Measurements from ENCODE around the gene BAIAP2L1. TPM values are rescaled to one million over a fixed set of nuclear protein-coding genes. Genes with fewer than 3 reads are reported as not detected.
A peak's percentile ranks its signal among the peaks of the same experiment; 100 is the strongest.

BAIAP2L1 gene
- total and polyA plus RNA-seq, 2 donors (not counting 1 experiment from before 2014, with no cell fraction given), result 3.1 to 5.3 TPM

DNA sequence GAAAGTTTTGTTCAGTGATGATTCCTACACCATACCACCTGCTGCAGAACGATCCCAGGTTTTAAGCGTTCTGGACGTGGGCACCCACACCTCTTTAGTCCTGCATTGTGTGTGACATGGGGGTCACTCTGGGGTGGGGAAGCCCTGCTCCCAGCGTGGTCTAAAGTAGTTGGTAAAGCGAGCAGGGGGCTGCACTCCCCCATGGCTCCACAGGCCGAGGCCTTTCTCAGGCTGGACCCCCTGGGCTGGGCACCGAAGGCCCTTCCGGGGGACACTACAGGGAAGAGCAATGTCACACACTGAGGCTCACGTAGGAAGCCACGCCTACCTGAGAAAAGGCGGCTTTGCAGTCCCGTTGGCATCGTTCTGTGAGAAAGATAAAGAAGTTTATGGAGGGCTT is 107.1 kb downstream of the BAIAP2L1 start:
- H3K27ac ChIP-seq (ENCODE audit: insufficient read depth, low read length), result no peak overlapping the region
- H3K9me3 ChIP-seq (ENCODE audit: control insufficient read depth, insufficient read depth, low read depth, low read length), result no peaks in the 10 kb centered on the region
- H3K4me1 ChIP-seq (ENCODE audit: control insufficient read depth, extremely low read depth, insufficient read depth, low read length), result no peaks in the 10 kb centered on the region
- H2AFZ ChIP-seq (ENCODE audit: low read length), result no peak overlapping the region
- H3K36me3 ChIP-seq (ENCODE audit: control insufficient read depth, insufficient read depth, low read length), result peaks cover 7% of the 10 kb centered on the region
- no peak for DNase-seq (ENCODE audit: low read depth in 2 of 2)
- no peak overlapping the region for H3K4me2 ChIP-seq (ENCODE audit: extremely low read depth, insufficient read depth, low read length)
- no peak overlapping the region for H3K9ac ChIP-seq (ENCODE audit: insufficient read depth, low read length)
- no peak overlapping the region for H3K4me3 ChIP-seq (replicated peaks in 1 of 4; ENCODE audit: control extremely low read depth in 1 of 4, insufficient read depth in 1 of 4, low read depth in 3 of 4, low read length in 4 of 4)
- H4K20me1 ChIP-seq (ENCODE audit: control insufficient read depth, extremely low read depth, insufficient read depth, low read length), result no peaks in the 10 kb centered on the region
- peaks cover 31% of the 10 kb centered on the region for H3K79me2 ChIP-seq (ENCODE audit: control insufficient read depth, insufficient read depth, low read length)
- H3K27me3 ChIP-seq (ENCODE audit: control insufficient read depth, insufficient read depth, low read length), result no peaks in the 10 kb centered on the region
- TF ChIP-seq, protein P1, sequence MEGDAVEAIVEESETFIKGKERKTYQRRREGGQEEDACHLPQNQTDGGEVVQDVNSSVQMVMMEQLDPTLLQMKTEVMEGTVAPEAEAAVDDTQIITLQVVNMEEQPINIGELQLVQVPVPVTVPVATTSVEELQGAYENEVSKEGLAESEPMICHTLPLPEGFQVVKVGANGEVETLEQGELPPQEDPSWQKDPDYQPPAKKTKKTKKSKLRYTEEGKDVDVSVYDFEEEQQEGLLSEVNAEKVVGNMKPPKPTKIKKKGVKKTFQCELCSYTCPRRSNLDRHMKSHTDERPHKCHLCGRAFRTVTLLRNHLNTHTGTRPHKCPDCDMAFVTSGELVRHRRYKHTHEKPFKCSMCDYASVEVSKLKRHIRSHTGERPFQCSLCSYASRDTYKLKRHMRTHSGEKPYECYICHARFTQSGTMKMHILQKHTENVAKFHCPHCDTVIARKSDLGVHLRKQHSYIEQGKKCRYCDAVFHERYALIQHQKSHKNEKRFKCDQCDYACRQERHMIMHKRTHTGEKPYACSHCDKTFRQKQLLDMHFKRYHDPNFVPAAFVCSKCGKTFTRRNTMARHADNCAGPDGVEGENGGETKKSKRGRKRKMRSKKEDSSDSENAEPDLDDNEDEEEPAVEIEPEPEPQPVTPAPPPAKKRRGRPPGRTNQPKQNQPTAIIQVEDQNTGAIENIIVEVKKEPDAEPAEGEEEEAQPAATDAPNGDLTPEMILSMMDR (conservative IDR thresholded peaks at IDR 0.05 in 1 of 2, IDR thresholded peaks at IDR 0.05 in 1 of 2; ENCODE audit: low read depth in 1 of 2, low read length in 2 of 2), result no peak
- no peak for TF ChIP-seq EZH2 (IDR thresholded peaks at IDR 0.05; ENCODE audit: low read length, missing control alignments)

- Histone ChIP-seq H3K27me3 (ENCODE audit: control insufficient read depth, insufficient read depth, low read length) (no peaks in the 10 kb centered on the region), H3K9ac (ENCODE audit: insufficient read depth, low read length) (no peak overlapping the region), H3K4me3 (replicated peaks in 1 of 4; ENCODE audit: control extremely low read depth in 1 of 4, insufficient read depth in 1 of 4, low read depth in 3 of 4, low read length in 4 of 4) (no peak overlapping the region), H3K36me3 (ENCODE audit: control insufficient read depth, insufficient read depth, low read length) (peaks cover 7% of the 10 kb centered on the region), H3K9me3 (ENCODE audit: control insufficient read depth, insufficient read depth, low read depth, low read length) (no peaks in the 10 kb centered on the region), H2AFZ (ENCODE audit: low read length) (no peak overlapping the region), H3K27ac (ENCODE audit: insufficient read depth, low read length) (no peak overlapping the region), H4K20me1 (ENCODE audit: control insufficient read depth, extremely low read depth, insufficient read depth, low read length) (no peaks in the 10 kb centered on the region), H3K79me2 (ENCODE audit: control insufficient read depth, insufficient read depth, low read length) (peaks cover 36% of the 10 kb centered on the region), H3K4me1 (ENCODE audit: control insufficient read depth, extremely low read depth, insufficient read depth, low read length) (no peaks in the 10 kb centered on the region), H3K4me2 (ENCODE audit: extremely low read depth, insufficient read depth, low read length) (no peak overlapping the region)
- no peak for DNase-seq (ENCODE audit: low read depth in 2 of 2)
- TF ChIP-seq EZH2 (IDR thresholded peaks at IDR 0.05; ENCODE audit: low read length, missing control alignments), result no peak
- TF ChIP-seq, protein P1 (conservative IDR thresholded peaks at IDR 0.05 in 1 of 2, IDR thresholded peaks at IDR 0.05 in 1 of 2; ENCODE audit: low read depth in 1 of 2, low read length in 2 of 2), result no peak
Measured at GRCh38 chr7:98293265-98293664, 107.6 kb downstream of the BAIAP2L1 start.

DNA sequence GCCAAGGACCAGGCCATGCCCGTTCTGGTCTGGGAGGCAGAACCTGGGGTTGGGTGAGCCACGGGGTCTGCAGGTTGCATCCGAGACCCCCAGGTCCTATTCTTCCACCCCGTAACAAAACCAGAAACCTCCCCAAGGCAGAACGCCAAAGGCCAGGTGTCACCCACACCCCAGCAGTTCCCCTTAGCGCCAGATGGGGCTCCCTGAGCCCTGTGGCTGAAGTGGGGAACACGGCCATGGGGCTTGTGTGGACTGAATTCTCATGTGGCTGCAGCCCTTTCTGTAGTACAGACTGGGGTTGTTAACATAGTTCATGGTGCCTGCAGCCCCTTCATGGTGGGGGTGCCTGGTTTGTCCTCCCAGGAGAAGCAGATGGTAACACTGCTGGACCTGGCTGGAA is 109.2 kb downstream of the BAIAP2L1 start:
- Histone ChIP-seq H3K36me3 (ENCODE audit: control insufficient read depth, insufficient read depth, low read length) (peaks cover 12% of the 10 kb centered on the region), H2AFZ (ENCODE audit: low read length) (no peak overlapping the region), H3K9me3 (ENCODE audit: control insufficient read depth, insufficient read depth, low read depth, low read length) (no peaks in the 10 kb centered on the region), H3K4me1 (ENCODE audit: control insufficient read depth, extremely low read depth, insufficient read depth, low read length) (no peaks in the 10 kb centered on the region), H3K4me2 (ENCODE audit: extremely low read depth, insufficient read depth, low read length) (no peak overlapping the region), H3K27ac (ENCODE audit: insufficient read depth, low read length) (no peak overlapping the region), H3K79me2 (ENCODE audit: control insufficient read depth, insufficient read depth, low read length) (peaks cover 52% of the 10 kb centered on the region), H3K9ac (ENCODE audit: insufficient read depth, low read length) (no peak overlapping the region), H3K27me3 (ENCODE audit: control insufficient read depth, insufficient read depth, low read length) (no peaks in the 10 kb centered on the region), H4K20me1 (ENCODE audit: control insufficient read depth, extremely low read depth, insufficient read depth, low read length) (no peaks in the 10 kb centered on the region), H3K4me3 (replicated peaks in 1 of 4; ENCODE audit: control extremely low read depth in 1 of 4, insufficient read depth in 1 of 4, low read depth in 3 of 4, low read length in 4 of 4) (no peak overlapping the region)
- TF ChIP-seq, protein P1 (conservative IDR thresholded peaks at IDR 0.05 in 1 of 2, IDR thresholded peaks at IDR 0.05 in 1 of 2; ENCODE audit: low read depth in 1 of 2, low read length in 2 of 2), result peak in 1 of 2 donors; percentile 19
- no peak for TF ChIP-seq EZH2 (IDR thresholded peaks at IDR 0.05; ENCODE audit: low read length, missing control alignments)
- DNase-seq (ENCODE audit: low read depth in 2 of 2), result no peak
